GM12878 (cell line): ENCODE measurements around the gene CCDC43.

Source experiments
- CTCF ChIP-seq, 3 experiments: IDR thresholded peaks in 2 of 3; conservative IDR thresholded peaks in 1 of 3; 2 replicates each; pipeline ENCODE4 v1.5.1; 2011; ENCODE audit warnings: low read depth in 3 of 3, low read length in 3 of 3, mild to moderate bottlenecking in 3 of 3, control low read depth in 2 of 3, moderate library complexity in 2 of 3, inconsistent platforms in 1 of 3, mixed read lengths in 1 of 3; ENCODE audit not compliant: control insufficient read depth in 2 of 3, insufficient read depth in 1 of 3; ENCODE audit errors: extremely low read depth in 1 of 3
- NFYB ChIP-seq: IDR thresholded peaks from 2 replicates; pipeline ENCODE4 v1.6.1; 2011; ENCODE audit warnings: low read depth, mild to moderate bottlenecking, low read length, improper control_type of control experiment, moderate library complexity; ENCODE audit not compliant: insufficient read depth
- NR2F1 ChIP-seq: fragments of 450-650 bp; conservative IDR thresholded peaks from 2 replicates; pipeline ENCODE4 v1.6.1; 2017; ENCODE audit warnings: mild to moderate bottlenecking
- POLR2A ChIP-seq: IDR thresholded peaks from 2 replicates; pipeline ENCODE4 v1.6.1; 2011; ENCODE audit warnings: low read depth, mild to moderate bottlenecking, low read length

GRCh38 chr17:44693609-44694008 is 4.0 kb upstream of the CCDC43 start:
- no peak for TF ChIP-seq NFYB
- no peak for TF ChIP-seq POLR2A
- no peak for TF ChIP-seq CTCF (IDR thresholded peaks at IDR 0.05 in 2 of 3, conservative IDR thresholded peaks at IDR 0.05 in 1 of 3; ENCODE audit: control insufficient read depth in 2 of 3, extremely low read depth in 1 of 3, insufficient read depth in 1 of 3, low read depth in 3 of 3, low read length in 3 of 3)
- no peak for TF ChIP-seq NR2F1
